ENCODE results near the gene RCL1. TPM values are rescaled to one million over a fixed set of nuclear protein-coding genes. Genes with fewer than 3 reads are reported as not detected.

The RCL1 gene, protein sequence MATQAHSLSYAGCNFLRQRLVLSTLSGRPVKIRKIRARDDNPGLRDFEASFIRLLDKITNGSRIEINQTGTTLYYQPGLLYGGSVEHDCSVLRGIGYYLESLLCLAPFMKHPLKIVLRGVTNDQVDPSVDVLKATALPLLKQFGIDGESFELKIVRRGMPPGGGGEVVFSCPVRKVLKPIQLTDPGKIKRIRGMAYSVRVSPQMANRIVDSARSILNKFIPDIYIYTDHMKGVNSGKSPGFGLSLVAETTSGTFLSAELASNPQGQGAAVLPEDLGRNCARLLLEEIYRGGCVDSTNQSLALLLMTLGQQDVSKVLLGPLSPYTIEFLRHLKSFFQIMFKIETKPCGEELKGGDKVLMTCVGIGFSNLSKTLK
- 8.4 and 14.1 TPM in 2 replicates for total RNA-seq

DNA sequence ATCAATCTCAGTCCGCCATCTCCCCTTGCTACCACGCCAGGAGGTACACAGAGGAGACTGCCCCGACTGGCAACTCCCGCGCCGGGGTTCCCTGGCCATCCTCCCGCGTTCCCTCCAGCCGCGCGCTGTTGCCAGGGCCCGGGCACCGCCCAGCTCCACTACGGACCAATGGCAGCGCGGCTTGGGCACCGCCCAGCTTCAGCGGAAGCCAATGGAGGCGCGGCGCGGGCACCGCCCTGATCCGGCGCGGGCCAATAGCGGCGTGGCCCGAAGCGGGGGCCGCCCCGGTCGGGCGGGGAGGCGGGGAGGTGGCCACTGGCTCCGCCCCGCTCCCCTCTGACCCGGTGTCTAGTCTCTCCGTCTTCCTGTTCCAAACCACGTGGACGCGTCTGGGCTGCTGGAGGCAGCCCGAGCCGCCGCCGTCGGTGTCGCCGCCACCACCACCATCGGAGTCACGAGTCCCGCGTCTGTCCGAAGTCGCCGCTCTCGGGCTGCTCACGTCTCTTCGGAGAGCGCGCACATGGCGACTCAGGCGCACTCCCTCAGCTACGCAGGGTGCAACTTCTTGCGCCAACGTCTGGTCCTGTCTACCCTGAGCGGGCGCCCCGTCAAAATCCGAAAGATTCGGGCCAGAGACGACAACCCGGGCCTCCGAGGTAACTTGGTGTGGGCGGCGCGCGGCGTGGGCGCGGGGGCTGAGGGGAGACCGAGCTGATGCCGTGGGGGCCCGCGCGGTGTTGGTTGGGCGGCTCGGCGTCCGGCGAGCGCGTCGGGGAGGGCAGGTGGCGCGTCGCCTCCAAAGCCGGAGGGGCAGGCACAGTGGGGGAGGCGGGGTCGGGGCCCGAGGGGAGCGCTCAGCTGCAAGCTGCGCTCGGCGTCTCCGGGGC lies at the start of gene RCL1:
TSS of gene RCL1 (plus strand) at position 373 of the 887 bp plus-strand sequence. CDS start at position 521, 148 bp downstream.

Other genes with a start within 250 kb of the RCL1 start
- gene PLPP6, start 130.7 kb upstream of the RCL1 start, total RNA-seq: 7.3 and 7.6 TPM in 2 replicates
- 0.15 and 0.17 TPM in 2 replicates for gene SPATA6L, start 126.5 kb upstream of the RCL1 start, total RNA-seq
- gene CDC37L1, start 113.4 kb upstream of the RCL1 start, total RNA-seq: 24.4 and 30.1 TPM in 2 replicates
- 64.7 and 77.9 TPM in 2 replicates for gene AK3, start 51.7 kb upstream of the RCL1 start, total RNA-seq
- gene JAK2, start 192.3 kb downstream of the RCL1 start, total RNA-seq: 15.4 and 17.2 TPM in 2 replicates

All from smooth muscle cell of trachea (primary cell).